ENCODE data around the gene C1QTNF1. TPM values are rescaled to one million over a fixed set of nuclear protein-coding genes. Genes with fewer than 3 reads are reported as not detected.

Gene C1QTNF1
- total RNA-seq, 1 experiment from 2014 or later: 6.3 TPM

DNA sequence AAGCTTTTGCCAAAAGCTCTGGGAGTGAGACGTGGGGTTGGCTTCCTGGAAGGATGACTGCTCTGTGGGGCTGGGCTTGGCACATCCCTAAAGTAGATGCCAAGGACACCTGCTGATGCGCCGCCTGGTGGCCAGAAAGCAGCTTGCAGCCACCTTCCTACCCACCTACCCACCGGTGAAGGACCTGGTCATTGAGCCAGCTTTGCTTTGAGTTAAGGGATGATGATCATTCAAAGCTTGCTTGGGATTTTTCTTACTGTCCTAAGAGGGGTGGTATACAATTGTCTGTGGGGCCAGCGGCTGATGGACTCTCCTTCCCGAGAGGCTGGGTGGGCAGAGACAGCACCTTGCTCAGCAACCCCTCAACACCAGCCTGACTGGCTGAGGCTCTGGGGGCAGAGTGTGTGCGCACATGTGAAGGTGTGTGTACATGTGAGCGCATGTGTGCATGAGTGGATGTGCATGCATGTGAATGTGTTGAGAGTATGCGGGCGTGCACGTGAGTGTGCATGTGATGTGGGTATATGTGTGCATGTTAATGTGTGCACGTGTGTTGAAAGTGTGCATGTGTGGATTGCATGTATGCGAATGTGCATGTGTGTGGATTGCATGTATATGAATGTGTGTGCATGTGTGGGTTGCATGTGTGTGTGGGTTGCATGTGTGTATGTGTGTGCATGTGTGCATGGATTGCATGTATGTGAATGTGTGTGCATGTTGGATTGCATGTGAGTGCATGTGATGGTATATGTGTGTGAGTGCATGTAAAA, 18.6 kb downstream of the C1QTNF1 start:
- Histone ChIP-seq H3K27me3 (replicated peaks; ENCODE audit: insufficient read depth, low read depth, low read length, poor library complexity) (no peaks in the 10 kb centered on the region), H3K27ac (ENCODE audit: low read depth, low read length, poor library complexity, severe bottlenecking) (no peak overlapping the region), H3K4me3 (ENCODE audit: low read depth, low read length, poor library complexity, severe bottlenecking) (no peak overlapping the region), H3K36me3 (ENCODE audit: insufficient read depth, low read length, poor library complexity, severe bottlenecking) (no peaks in the 10 kb centered on the region), H3K4me1 (ENCODE audit: insufficient read depth, low read length, poor library complexity, severe bottlenecking) (peaks cover 14% of the 10 kb centered on the region), H3K9me3 (ENCODE audit: low read depth, low read length, poor library complexity, severe bottlenecking) (no peaks in the 10 kb centered on the region)
- CTCF ChIA-PET: interaction anchor here (0.5 to 1.1 kb wide), 4 partner anchors 21 to 32 kb away, joined by 3 to 10 read pairs (median 4); partner anchors contain the start of gene ENGASE
- TF ChIP-seq, protein P1, sequence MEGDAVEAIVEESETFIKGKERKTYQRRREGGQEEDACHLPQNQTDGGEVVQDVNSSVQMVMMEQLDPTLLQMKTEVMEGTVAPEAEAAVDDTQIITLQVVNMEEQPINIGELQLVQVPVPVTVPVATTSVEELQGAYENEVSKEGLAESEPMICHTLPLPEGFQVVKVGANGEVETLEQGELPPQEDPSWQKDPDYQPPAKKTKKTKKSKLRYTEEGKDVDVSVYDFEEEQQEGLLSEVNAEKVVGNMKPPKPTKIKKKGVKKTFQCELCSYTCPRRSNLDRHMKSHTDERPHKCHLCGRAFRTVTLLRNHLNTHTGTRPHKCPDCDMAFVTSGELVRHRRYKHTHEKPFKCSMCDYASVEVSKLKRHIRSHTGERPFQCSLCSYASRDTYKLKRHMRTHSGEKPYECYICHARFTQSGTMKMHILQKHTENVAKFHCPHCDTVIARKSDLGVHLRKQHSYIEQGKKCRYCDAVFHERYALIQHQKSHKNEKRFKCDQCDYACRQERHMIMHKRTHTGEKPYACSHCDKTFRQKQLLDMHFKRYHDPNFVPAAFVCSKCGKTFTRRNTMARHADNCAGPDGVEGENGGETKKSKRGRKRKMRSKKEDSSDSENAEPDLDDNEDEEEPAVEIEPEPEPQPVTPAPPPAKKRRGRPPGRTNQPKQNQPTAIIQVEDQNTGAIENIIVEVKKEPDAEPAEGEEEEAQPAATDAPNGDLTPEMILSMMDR (conservative IDR thresholded peaks at IDR 0.05; ENCODE audit: low read depth, low read length): peak; percentile 94
- no peak for TF ChIP-seq EZH2 (IDR thresholded peaks at IDR 0.05; ENCODE audit: borderline replicate concordance, low read depth, low read length, poor library complexity, severe bottlenecking)
- intact Hi-C loops (cut with micrococcal nuclease; ENCODE audit: unreplicated experiment): loop anchor here (1.0 kb wide), 1 partner anchor 23 kb away; no protein-coding TSS in a partner anchor
- peak; percentile 76 for DNase-seq (ENCODE audit: low spot score)
- POLR2A ChIA-PET (ENCODE audit: low non-redundant PET): no interaction called here
- BruUV-seq (replicated peaks): no TSS peak

DNA sequence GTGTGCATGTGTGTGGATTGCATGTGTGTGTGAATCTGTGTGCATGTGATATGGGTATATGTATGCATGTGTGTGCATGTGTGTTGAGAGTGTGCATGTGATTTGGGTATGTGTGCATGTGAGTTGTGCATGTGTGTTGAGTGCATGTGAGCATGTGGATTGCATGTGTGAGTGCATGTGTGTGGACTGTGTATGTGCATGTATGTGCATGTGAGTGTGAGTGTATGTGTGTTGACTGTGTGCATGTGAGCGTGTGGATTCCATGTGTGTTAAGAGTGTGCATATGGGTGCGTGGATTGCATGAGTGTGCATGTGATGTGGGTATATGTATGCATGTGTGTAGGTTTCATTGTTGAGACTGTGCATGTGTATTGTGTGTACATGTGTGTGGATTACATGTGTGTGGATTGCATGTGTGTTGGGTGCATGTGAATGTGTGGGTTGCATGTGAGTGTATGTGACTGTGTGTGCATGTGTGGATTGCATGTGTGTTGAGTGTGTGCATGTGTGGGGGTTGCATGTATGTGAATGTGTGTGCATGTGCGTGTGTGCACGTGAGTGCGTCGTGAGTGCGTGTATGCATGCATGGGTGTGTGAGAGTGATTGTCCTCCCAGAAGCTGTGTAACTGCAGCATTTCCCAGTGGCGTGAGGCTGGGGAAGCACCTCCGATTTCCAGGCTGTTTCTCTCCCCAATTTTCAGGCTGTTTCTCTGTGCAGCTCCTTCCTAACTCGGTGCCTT, 19.4 kb downstream of the C1QTNF1 start:
- Histone ChIP-seq H3K27me3 (replicated peaks; ENCODE audit: insufficient read depth, low read depth, low read length, poor library complexity) (no peaks in the 10 kb centered on the region), H3K9me3 (ENCODE audit: low read depth, low read length, poor library complexity, severe bottlenecking) (no peaks in the 10 kb centered on the region), H3K4me1 (ENCODE audit: insufficient read depth, low read length, poor library complexity, severe bottlenecking) (peaks cover 14% of the 10 kb centered on the region), H3K27ac (ENCODE audit: low read depth, low read length, poor library complexity, severe bottlenecking) (no peak overlapping the region), H3K4me3 (ENCODE audit: low read depth, low read length, poor library complexity, severe bottlenecking) (no peak overlapping the region), H3K36me3 (ENCODE audit: insufficient read depth, low read length, poor library complexity, severe bottlenecking) (no peaks in the 10 kb centered on the region)
- BruUV-seq (replicated peaks): no TSS peak
- TF ChIP-seq EZH2 (IDR thresholded peaks at IDR 0.05; ENCODE audit: borderline replicate concordance, low read depth, low read length, poor library complexity, severe bottlenecking): no peak
- TF ChIP-seq, protein P1 (conservative IDR thresholded peaks at IDR 0.05; ENCODE audit: low read depth, low read length): no peak
- no peak for DNase-seq (ENCODE audit: low spot score)
- CTCF ChIA-PET: interaction anchor here (0.7 to 0.8 kb wide), 2 partner anchors 17 to 44 kb away, joined by 3 to 7 read pairs; no protein-coding TSS in a partner anchor
- POLR2A ChIA-PET (ENCODE audit: low non-redundant PET): no interaction called here
- intact Hi-C loops (cut with micrococcal nuclease; ENCODE audit: unreplicated experiment): no loop called here

GRCh38 chr17:79043931-79044320, 20.0 kb downstream of the C1QTNF1 start:
- BruUV-seq (replicated peaks): no TSS peak
- ChIA-PET CTCF (interaction anchor here (0.7 to 0.8 kb wide), 2 partner anchors 17 to 44 kb away, joined by 3 to 7 read pairs; no protein-coding TSS in a partner anchor), POLR2A (ENCODE audit: low non-redundant PET) (interaction anchor here (0.6 kb wide), 1 partner anchor 378 kb away, joined by 7 read pairs; no protein-coding TSS in a partner anchor)
- H3K4me3 ChIP-seq (ENCODE audit: low read depth, low read length, poor library complexity, severe bottlenecking): no peak overlapping the region
- TF ChIP-seq, protein P1 (conservative IDR thresholded peaks at IDR 0.05; ENCODE audit: low read depth, low read length): no peak
- TF ChIP-seq EZH2 (IDR thresholded peaks at IDR 0.05; ENCODE audit: borderline replicate concordance, low read depth, low read length, poor library complexity, severe bottlenecking): no peak
- intact Hi-C loops (cut with micrococcal nuclease; ENCODE audit: unreplicated experiment): no loop called here
- no peaks in the 10 kb centered on the region for H3K36me3 ChIP-seq (ENCODE audit: insufficient read depth, low read length, poor library complexity, severe bottlenecking)
- H3K27ac ChIP-seq (ENCODE audit: low read depth, low read length, poor library complexity, severe bottlenecking): no peak overlapping the region
- H3K27me3 ChIP-seq (replicated peaks; ENCODE audit: insufficient read depth, low read depth, low read length, poor library complexity): no peaks in the 10 kb centered on the region
- H3K9me3 ChIP-seq (ENCODE audit: low read depth, low read length, poor library complexity, severe bottlenecking): no peaks in the 10 kb centered on the region
- no peak for DNase-seq (ENCODE audit: low spot score)
- H3K4me1 ChIP-seq (ENCODE audit: insufficient read depth, low read length, poor library complexity, severe bottlenecking): peaks cover 14% of the 10 kb centered on the region
